IMR-90 (cell line): ENCODE measurements around the gene TBPL1. TPM values are rescaled to one million over a fixed set of nuclear protein-coding genes. Genes with fewer than 3 reads are reported as not detected.

Experiments
- ATAC-seq: fragments of 200-7000 bp; cut with Tn5 transposase; 2 replicates; pipeline ENCODE4 v1.9.1; 2020; ENCODE audit warnings: low read depth, mild to moderate bottlenecking, moderate library complexity
- BruUV-seq: library from RNA; stranded (reverse); fragments of 400-500 nt; replicated peaks from 2 replicates; lab custom pipeline; 2021; lab: Mats Ljungman, UMichigan
- CTCF ChIA-PET: fragments of 300-600 bp; formaldehyde crosslinking; extraction: SDS; loops from one replicate; lab custom pipeline; 2021; ENCODE audit warnings: antibody characterized with exemption; lab: Yijun Ruan, JAX
- POLR2A ChIA-PET: fragments of 300-600 bp; sonication (Branson Sonifier 250); formaldehyde crosslinking; loops from one replicate; lab custom pipeline; 2022; ENCODE audit warnings: antibody characterized with exemption; ENCODE audit not compliant: unreplicated experiment; lab: Charles Lee
- DNase-seq: peaks from one replicate; pipeline ENCODE4 v3.0.0; 2013
- H2AFZ ChIP-seq: replicated peaks from 2 replicates; pipeline ENCODE3; 2013; ENCODE audit warnings: low read length, mild to moderate bottlenecking; ENCODE audit not compliant: poor library complexity
- H2AK5ac ChIP-seq: 2 replicates; pipeline ENCODE4 v1.6.1; 2013; ENCODE audit warnings: low read depth, low read length, inconsistent platforms
- H2AK9ac ChIP-seq: replicated peaks from 2 replicates; pipeline ENCODE3; 2013; ENCODE audit warnings: mild to moderate bottlenecking, low read depth, low read length, moderate library complexity; ENCODE audit not compliant: poor library complexity
- H2BK120ac ChIP-seq: 2 replicates; pipeline ENCODE4 v1.6.1; 2013; ENCODE audit warnings: low read depth, low read length, inconsistent platforms
- H2BK15ac ChIP-seq: 3 replicates; pipeline ENCODE4 v1.6.1; 2013; ENCODE audit warnings: low read depth, low read length, inconsistent platforms
- H2BK20ac ChIP-seq: 2 replicates; pipeline ENCODE4 v1.6.1; 2013; ENCODE audit warnings: low read depth, mild to moderate bottlenecking, inconsistent platforms, low read length, moderate library complexity
- H2BK5ac ChIP-seq: 2 replicates; pipeline ENCODE4 v1.6.1; 2013; ENCODE audit warnings: mild to moderate bottlenecking, low read depth, low read length, inconsistent platforms; ENCODE audit not compliant: poor library complexity, severe bottlenecking
- H3K14ac ChIP-seq: replicated peaks from 2 replicates; pipeline ENCODE4 v1.6.1; 2013; ENCODE audit warnings: low read depth, low read length, inconsistent platforms
- H3K18ac ChIP-seq: 2 replicates; pipeline ENCODE4 v1.6.1; 2013; ENCODE audit warnings: low read depth, low read length, control low read depth
- H3K23ac ChIP-seq: 2 replicates; pipeline ENCODE4 v1.6.1; 2013; ENCODE audit warnings: low read depth, low read length, inconsistent platforms
- H3K27ac ChIP-seq: 2 replicates; pipeline ENCODE4 v1.5.1; 2013; ENCODE audit warnings: mild to moderate bottlenecking, control low read depth, low read length; ENCODE audit not compliant: insufficient read depth
- H3K27me3 ChIP-seq: 2 replicates; pipeline ENCODE4 v1.6.1; 2013; ENCODE audit warnings: low read length; ENCODE audit not compliant: control insufficient read depth, insufficient read depth
- H3K36me3 ChIP-seq: 2 replicates; pipeline ENCODE4 v1.6.1; 2013; ENCODE audit warnings: low read length, mixed read lengths; ENCODE audit not compliant: control insufficient read depth, insufficient read depth
- H3K4ac ChIP-seq: 2 replicates; pipeline ENCODE4 v1.6.1; 2013; ENCODE audit warnings: low read depth, low read length, inconsistent platforms
- H3K4me1 ChIP-seq: 2 replicates; pipeline ENCODE4 v1.6.1; 2013; ENCODE audit warnings: low read length, mixed read lengths; ENCODE audit not compliant: control insufficient read depth, insufficient read depth
- H3K4me2 ChIP-seq: 2 replicates; pipeline ENCODE4 v1.6.1; 2013; ENCODE audit warnings: low read depth, mild to moderate bottlenecking, control low read depth, low read length, moderate library complexity
- H3K4me3 ChIP-seq: 2 replicates; pipeline ENCODE4 v1.5.1; 2013; ENCODE audit warnings: low read depth, mild to moderate bottlenecking, control low read depth, low read length, moderate library complexity; ENCODE audit not compliant: insufficient read depth
- H3K56ac ChIP-seq: 2 replicates; pipeline ENCODE4 v1.6.1; 2013; ENCODE audit warnings: low read length, inconsistent platforms; ENCODE audit not compliant: insufficient read depth; ENCODE audit errors: extremely low read depth
- H3K79me1 ChIP-seq, 2 experiments: 2 replicates each; pipeline ENCODE4 v1.6.1; 2013; ENCODE audit warnings: low read length in 2 of 2, inconsistent platforms in 1 of 2, low read depth in 1 of 2
- H3K9ac ChIP-seq: 2 replicates; pipeline ENCODE4 v1.6.1; 2013; ENCODE audit warnings: low read depth, low read length, control low read depth
- H3K9me1 ChIP-seq: 2 replicates; pipeline ENCODE4 v1.6.1; 2013; ENCODE audit warnings: low read length, inconsistent platforms; ENCODE audit not compliant: insufficient read depth
- H3K9me3 ChIP-seq: 2 replicates; pipeline ENCODE4 v1.6.1; 2013; ENCODE audit warnings: low read length; ENCODE audit not compliant: control insufficient read depth, insufficient read depth
- H4K20me1 ChIP-seq: 2 replicates; pipeline ENCODE4 v1.6.1; 2013; ENCODE audit warnings: low read length, inconsistent platforms; ENCODE audit not compliant: insufficient read depth
- H4K5ac ChIP-seq: 2 replicates; pipeline ENCODE4 v1.6.1; 2013; ENCODE audit warnings: mild to moderate bottlenecking, low read depth, low read length, control low read depth
- H4K8ac ChIP-seq, 2 experiments: 2 replicates each; pipeline ENCODE4 v1.6.1; 2013; ENCODE audit warnings: low read depth in 2 of 2, low read length in 2 of 2, control low read depth in 1 of 2, inconsistent platforms in 1 of 2
- H4K91ac ChIP-seq: 2 replicates; pipeline ENCODE4 v1.6.1; 2013; ENCODE audit warnings: low read depth, low read length, inconsistent platforms; ENCODE audit not compliant: insufficient read depth
- BHLHE40 ChIP-seq: fragments of 150-350 bp; IDR thresholded peaks from 2 replicates; pipeline ENCODE4 v1.6.1; 2016; ENCODE audit warnings: mild to moderate bottlenecking, low read depth, low read length
- CEBPB ChIP-seq: IDR thresholded peaks from 2 replicates; pipeline ENCODE4 v1.6.1; 2012; ENCODE audit warnings: low read depth, low read length, improper control_type of control experiment
- CHD1 ChIP-seq: IDR thresholded peaks from 2 replicates; pipeline ENCODE4 v1.6.1; 2012; ENCODE audit warnings: low read depth, low read length, improper control_type of control experiment
- FOS ChIP-seq: fragments of 150-350 bp; IDR thresholded peaks from 2 replicates; pipeline ENCODE4 v1.6.1; 2016; ENCODE audit warnings: low read depth, low read length
- MAZ ChIP-seq: IDR thresholded peaks from 2 replicates; pipeline ENCODE4 v1.6.1; 2012; ENCODE audit warnings: low read depth, mild to moderate bottlenecking, low read length, improper control_type of control experiment, moderate library complexity, borderline replicate concordance
- RAD21 ChIP-seq: IDR thresholded peaks from 2 replicates; pipeline ENCODE4 v1.6.1; 2012; ENCODE audit warnings: low read length, improper control_type of control experiment
- SMC3 ChIP-seq: fragments of 150-350 bp; IDR thresholded peaks from 2 replicates; pipeline ENCODE4 v1.6.1; 2016; ENCODE audit warnings: low read depth, mild to moderate bottlenecking, antibody characterized with exemption, low read length, moderate library complexity
- WGBS, 2 experiments: methylation state at CpG; one replicate each; pipeline versions ENCODE4 v1.1.5 to v1.1.7; 2013; ENCODE audit warnings: missing lambda C conversion rate in 2 of 2; ENCODE audit not compliant: insufficient read length in 1 of 2; ENCODE audit errors: extremely low coverage in 2 of 2; 5-methylcytosine and 5-hydroxymethylcytosine counted together
- dilution Hi-C: fragments of 300-500 bp; cut with HindIII; formaldehyde crosslinking; loops from one replicate; pipeline ENCODE4 v1.14.3; 2018; ENCODE audit warnings: low sequenced_read_pairs; ENCODE audit not compliant: unreplicated experiment
- in situ Hi-C: fragments of 300-500 bp; cut with MboI; formaldehyde crosslinking; loops from 3 replicates; pipeline ENCODE4 v1.14.3; 2019; ENCODE audit warnings: low sequenced_read_pairs, inconsistent platforms, mixed read lengths
- intact Hi-C: fragments of 100-400 bp; cut with micrococcal nuclease; formaldehyde crosslinking; loops from 2 replicates; pipeline ENCODE4 v1.10.0; 2022
- polyA plus RNA-seq, 3 experiments: library from polyadenylated mRNA; depleted of rRNA; stranded (reverse); fragments of >200 nt; gene quantifications; 2 replicates each; pipeline ENCODE4 v1.2.3, GENCODE V29; 2012; ENCODE audit warnings: low replicate concordance in 1 of 3
- total RNA-seq: library from RNA; depleted of rRNA; stranded (reverse); fragments of >200 nt; gene quantifications from 2 replicates; pipeline ENCODE4 v1.2.3, GENCODE V29; 2012
- TF ChIP-seq, protein P1 (sequence below): conservative IDR thresholded peaks from 2 replicates; pipeline ENCODE4 v1.5.1; 2012; ENCODE audit warnings: mild to moderate bottlenecking, low read depth, low read length, improper control_type of control experiment

Gene TBPL1
- total and polyA plus RNA-seq, 2 of the 4 experiments (the other 2 are of a cell fraction): 25.6 to 32.5 TPM

- TF ChIP-seq RAD21 (peak; percentile 78), MAZ (no peak)
Observed at GRCh38 chr6:133973109-133973971, 20.3 kb downstream of the TBPL1 start (continued).

- TF ChIP-seq CHD1: no peak
- no peak for TF ChIP-seq SMC3
- TF ChIP-seq, protein P1, sequence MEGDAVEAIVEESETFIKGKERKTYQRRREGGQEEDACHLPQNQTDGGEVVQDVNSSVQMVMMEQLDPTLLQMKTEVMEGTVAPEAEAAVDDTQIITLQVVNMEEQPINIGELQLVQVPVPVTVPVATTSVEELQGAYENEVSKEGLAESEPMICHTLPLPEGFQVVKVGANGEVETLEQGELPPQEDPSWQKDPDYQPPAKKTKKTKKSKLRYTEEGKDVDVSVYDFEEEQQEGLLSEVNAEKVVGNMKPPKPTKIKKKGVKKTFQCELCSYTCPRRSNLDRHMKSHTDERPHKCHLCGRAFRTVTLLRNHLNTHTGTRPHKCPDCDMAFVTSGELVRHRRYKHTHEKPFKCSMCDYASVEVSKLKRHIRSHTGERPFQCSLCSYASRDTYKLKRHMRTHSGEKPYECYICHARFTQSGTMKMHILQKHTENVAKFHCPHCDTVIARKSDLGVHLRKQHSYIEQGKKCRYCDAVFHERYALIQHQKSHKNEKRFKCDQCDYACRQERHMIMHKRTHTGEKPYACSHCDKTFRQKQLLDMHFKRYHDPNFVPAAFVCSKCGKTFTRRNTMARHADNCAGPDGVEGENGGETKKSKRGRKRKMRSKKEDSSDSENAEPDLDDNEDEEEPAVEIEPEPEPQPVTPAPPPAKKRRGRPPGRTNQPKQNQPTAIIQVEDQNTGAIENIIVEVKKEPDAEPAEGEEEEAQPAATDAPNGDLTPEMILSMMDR: no peak
- TF ChIP-seq FOS: 0 out of 2 replicates have a peak, but pooled peaks have one; percentile 28
- peak; percentile 54; the same call in 1 of the 2 replicates for TF ChIP-seq CEBPB
- TF ChIP-seq BHLHE40: peak; percentile 94
- no peak overlapping the region for H2BK15ac ChIP-seq
- H3K9ac ChIP-seq: no peak overlapping the region
- H3K14ac ChIP-seq: no peak overlapping the region
- dilution Hi-C loops (no loop called here), intact Hi-C loops (no loop called here), in situ Hi-C loops (no loop called here)
- no peak overlapping the region for H2AFZ ChIP-seq
- no peak overlapping the region for H2BK120ac ChIP-seq
- peaks cover 2% of the 10 kb centered on the region; the same call in 1 of the 2 replicates for H3K36me3 ChIP-seq
- no peak overlapping the region for H2AK9ac ChIP-seq
- H3K56ac ChIP-seq: no peak overlapping the region
- peaks cover 7% of the 10 kb centered on the region; the same call in 1 of the 2 replicates for H3K4me1 ChIP-seq
- peaks cover 20 to 32% of the 10 kb centered on the region in 2 experiments; a peak in 3 of 4 replicates for H3K79me1 ChIP-seq
- ATAC-seq (peak; percentile 68), DNase-seq (peak; percentile 86)
- no peak overlapping the region for H3K23ac ChIP-seq
- no peak overlapping the region for H3K4me2 ChIP-seq
- no peak overlapping the region for H3K18ac ChIP-seq
- H2BK20ac ChIP-seq: no peak overlapping the region
- ChIA-PET CTCF (interaction anchor here (0.6 to 1.8 kb wide), 2 partner anchors 119 to 319 kb away, joined by 3 to 4 read pairs; no protein-coding TSS in a partner anchor), POLR2A (interaction anchor here (1.0 kb wide), 1 partner anchor 82 kb away, joined by 3 read pairs; no protein-coding TSS in a partner anchor)
- no peak overlapping the region for H2BK5ac ChIP-seq
- H3K9me1 ChIP-seq: peaks cover 5% of the 10 kb centered on the region
- H4K5ac ChIP-seq: no peak overlapping the region
- no peak overlapping the region for H3K4me3 ChIP-seq
- peaks cover 19% of the 10 kb centered on the region; the same call in 1 of the 2 replicates for H4K20me1 ChIP-seq
- no peak overlapping the region for H2AK5ac ChIP-seq
- no peaks in the 10 kb centered on the region for H3K27me3 ChIP-seq
- WGBS, 2 experiments: no CpG with 5 or more reads among the region's 2 CpGs
- no TSS peak for BruUV-seq
- H4K8ac ChIP-seq: no peak overlapping the region
- H3K4ac ChIP-seq: no peak overlapping the region
- H3K27ac ChIP-seq: no peak overlapping the region
- no peaks in the 10 kb centered on the region for H3K9me3 ChIP-seq
- H4K91ac ChIP-seq: no peak overlapping the region
Observed at GRCh38 chr6:133977983-133978895, 25.2 kb downstream of the TBPL1 start.
